ENCODE results near the gene PHTF1.

Gene PHTF1

GRCh38 chr1:113769601-113769970 is 10.3 kb upstream of the PHTF1 start:
- no peak for TF ChIP-seq CTCF (IDR thresholded peaks at IDR 0.05)

GRCh38 chr1:113768916-113769600 is 9.8 kb upstream of the PHTF1 start:
- no peak for TF ChIP-seq CTCF (IDR thresholded peaks at IDR 0.05)

GRCh38 chr1:113765306-113766230 is 6.3 kb upstream of the PHTF1 start:
- no peak for TF ChIP-seq CTCF (IDR thresholded peaks at IDR 0.05)

GRCh38 chr1:113763661-113764060 is 4.4 kb upstream of the PHTF1 start:
- TF ChIP-seq CTCF (IDR thresholded peaks at IDR 0.05), result no peak

- TF ChIP-seq CTCF (IDR thresholded peaks at IDR 0.05), result no peak
These were observed 2.7 kb upstream of the PHTF1 start for GRCh38 chr1:113761937-113762336.

- no peak for TF ChIP-seq CTCF (IDR thresholded peaks at IDR 0.05)
These were observed 1.1 kb upstream of the PHTF1 start for GRCh38 chr1:113760102-113761080.

All from LNCAP (cell line).